HEK293T (cell line): ENCODE measurements around the gene HINFP.

Experiments
- CTCF ChIA-PET: fragments of 350-600 bp; formaldehyde crosslinking; extraction: SDS; loops from one replicate; lab custom pipeline; 2021; ENCODE audit warnings: antibody characterized with exemption, inconsistent platforms; lab: Yijun Ruan, JAX
- POLR2A ChIA-PET: fragments of 350-600 bp; formaldehyde crosslinking; extraction: SDS; loops from one replicate; lab custom pipeline; 2020; ENCODE audit warnings: antibody characterized with exemption, inconsistent platforms; lab: Yijun Ruan, JAX
- DNase-seq: peaks from one replicate; pipeline ENCODE4 v3.0.0; 2012; ENCODE audit warnings: mixed read lengths; ENCODE audit errors: extremely low spot score
- ARNT ChIP-seq: fragments of 450-650 bp; IDR thresholded peaks from 2 replicates; pipeline ENCODE4 v1.6.1; 2017; ENCODE audit warnings: mild to moderate bottlenecking
- BHLHE40 ChIP-seq: fragments of 450-650 bp; IDR thresholded peaks from 2 replicates; pipeline ENCODE4 v1.6.1; 2016; ENCODE audit warnings: mild to moderate bottlenecking, moderate library complexity, borderline replicate concordance
- CTBP1 ChIP-seq: fragments of 450-650 bp; IDR thresholded peaks from 2 replicates; pipeline ENCODE4 v1.6.1; 2016; ENCODE audit warnings: borderline replicate concordance
- ELF4 ChIP-seq: fragments of 450-650 bp; IDR thresholded peaks from 2 replicates; pipeline ENCODE4 v1.6.1; 2017; ENCODE audit warnings: antibody characterized with exemption
- FOXA1 ChIP-seq: fragments of 450-650 bp; IDR thresholded peaks from 2 replicates; pipeline ENCODE4 v1.6.1; 2016; ENCODE audit warnings: mild to moderate bottlenecking
- FOXK2 ChIP-seq: fragments of 450-650 bp; IDR thresholded peaks from 2 replicates; pipeline ENCODE4 v1.6.1; 2016; ENCODE audit warnings: mild to moderate bottlenecking
- FOXM1 ChIP-seq: fragments of 450-650 bp; IDR thresholded peaks from 2 replicates; pipeline ENCODE4 v1.6.1; 2017; ENCODE audit warnings: mild to moderate bottlenecking, borderline replicate concordance
- HDGF ChIP-seq: fragments of 450-650 bp; IDR thresholded peaks from 2 replicates; pipeline ENCODE4 v1.6.1; 2017; ENCODE audit warnings: antibody characterized with exemption, borderline replicate concordance
- L3MBTL2 ChIP-seq: fragments of 450-650 bp; conservative IDR thresholded peaks from 2 replicates; pipeline ENCODE4 v1.6.1; 2016; ENCODE audit warnings: mild to moderate bottlenecking
- LEF1 ChIP-seq: fragments of 450-650 bp; IDR thresholded peaks from 2 replicates; pipeline ENCODE4 v1.6.1; 2017; ENCODE audit warnings: mild to moderate bottlenecking, borderline replicate concordance
- NFRKB ChIP-seq: fragments of 450-650 bp; IDR thresholded peaks from 2 replicates; pipeline ENCODE4 v1.6.1; 2016; ENCODE audit warnings: mild to moderate bottlenecking, moderate library complexity
- PKNOX1 ChIP-seq: fragments of 450-650 bp; IDR thresholded peaks from 2 replicates; pipeline ENCODE4 v1.6.1; 2016
- SP1 ChIP-seq: fragments of 450-650 bp; IDR thresholded peaks from 2 replicates; pipeline ENCODE4 v1.6.1; 2017
- SUZ12 ChIP-seq: fragments of 450-650 bp; IDR thresholded peaks from 2 replicates; pipeline ENCODE4 v1.6.1; 2016; ENCODE audit warnings: mild to moderate bottlenecking
- TARDBP ChIP-seq: fragments of 450-650 bp; IDR thresholded peaks from 2 replicates; pipeline ENCODE4 v1.6.1; 2016
- ZNF384 ChIP-seq: fragments of 450-650 bp; IDR thresholded peaks from 2 replicates; pipeline ENCODE4 v1.6.1; 2016

The HINFP gene

GRCh38 chr11:119144825-119145486, 23.6 kb downstream of the HINFP start:
- TF ChIP-seq L3MBTL2 (no peak), ELF4 (no peak), LEF1 (no peak), NFRKB (no peak), TARDBP (no peak), SP1 (no peak), HDGF (no peak), CTBP1 (no peak), SUZ12 (no peak), FOXM1 (no peak), FOXA1 (no peak)
- ChIA-PET POLR2A (interaction anchor here (0.6 to 1.1 kb wide), 5 partner anchors 24 to 77 kb away, joined by 3 to 5 read pairs (median 3); partner anchors contain the start of genes CBL, HINFP, NLRX1 and VPS11), CTCF (interaction anchor here (0.6 to 0.9 kb wide), 3 partner anchors 10 to 70 kb away, joined by 3 to 4 read pairs (median 4); no protein-coding TSS in a partner anchor)
- DNase-seq: peak; percentile 87

GRCh38 chr11:119145551-119145950, 24.2 kb downstream of the HINFP start:
- TF ChIP-seq FOXA1 (no peak), ARNT (no peak), SP1 (no peak), L3MBTL2 (no peak)
- ChIA-PET CTCF (interaction anchor here (0.6 to 0.9 kb wide), 3 partner anchors 10 to 70 kb away, joined by 3 to 4 read pairs (median 4); no protein-coding TSS in a partner anchor), POLR2A (interaction anchor here (0.6 to 1.1 kb wide), 4 partner anchors 23 to 78 kb away, joined by 3 to 5 read pairs (median 4); partner anchors contain the start of genes HINFP, NLRX1 and VPS11)
- DNase-seq: no peak

GRCh38 chr11:119147604-119148333, 26.4 kb downstream of the HINFP start:
- POLR2A ChIA-PET: interaction anchor here (1.4 to 1.5 kb wide), 2 partner anchors 21 to 357 kb away, joined by 3 to 4 read pairs; partner anchors contain the start of gene NLRX1
- no peak for DNase-seq
- TF ChIP-seq L3MBTL2: no peak; the same call in 1 of the 2 replicates
- TF ChIP-seq FOXA1: no peak
- no peak for TF ChIP-seq BHLHE40
- no peak for TF ChIP-seq FOXM1
- TF ChIP-seq PKNOX1: no peak
- TF ChIP-seq ELF4: no peak
- TF ChIP-seq ARNT: no peak
- TF ChIP-seq NFRKB: no peak
- no peak for TF ChIP-seq FOXK2
- CTCF ChIA-PET: interaction anchor here (1.0 to 1.3 kb wide), 3 partner anchors 9 to 215 kb away, joined by 4 read pairs; no protein-coding TSS in a partner anchor

- POLR2A ChIA-PET: interaction anchor here (1.0 to 1.5 kb wide), 3 partner anchors 20 to 358 kb away, joined by 3 to 4 read pairs (median 3); partner anchors contain the start of genes HINFP and NLRX1
These were observed 27.3 kb downstream of the HINFP start for GRCh38 chr11:119148720-119149017.

GRCh38 chr11:119149018-119149785, 27.8 kb downstream of the HINFP start, which contains the start of gene ABCG4:
ABCG4 (plus strand) TSS chr11:119149052; CDS start chr11:119149966, 914 bp downstream.
- TF ChIP-seq ZNF384: no peak
- TF ChIP-seq SP1: no peak
- peak; percentile 46; the same call in 1 of the 2 replicates for TF ChIP-seq L3MBTL2
- CTCF ChIA-PET: interaction anchor here (1.0 to 1.3 kb wide), 2 partner anchors 8 to 14 kb away, joined by 4 read pairs; no protein-coding TSS in a partner anchor
- peak; percentile 48 for DNase-seq
- POLR2A ChIA-PET: interaction anchor here (1.0 to 1.5 kb wide), 3 partner anchors 20 to 359 kb away, joined by 3 to 4 read pairs (median 3); partner anchors contain the start of genes HINFP and NLRX1

More at GRCh38 chr11:119148720-119149017, 27.3 kb downstream of the HINFP start:
- TF ChIP-seq FOXM1 (no peak), NFRKB (no peak), SP1 (no peak), LEF1 (no peak), TARDBP (no peak)
- no peak for DNase-seq
- CTCF ChIA-PET: interaction anchor here (1.0 to 1.3 kb wide), 2 partner anchors 8 to 14 kb away, joined by 4 read pairs; no protein-coding TSS in a partner anchor

- TF ChIP-seq ELF4 (no peak), SUZ12 (no peak), ARNT (no peak), SP1 (no peak), CTBP1 (no peak)
- ChIA-PET CTCF (no interaction called here), POLR2A (interaction anchor here (1.2 kb wide), 1 partner anchor 11 kb away, joined by 3 read pairs; no protein-coding TSS in a partner anchor)
- no peak for DNase-seq
These were observed 28.5 kb downstream of the HINFP start for GRCh38 chr11:119149786-119150275.

- POLR2A ChIA-PET: interaction anchor here (0.8 kb wide), 1 partner anchor 169 kb away, joined by 3 read pairs; no protein-coding TSS in a partner anchor
These were observed 30.7 kb downstream of the HINFP start for GRCh38 chr11:119152043-119152442.

More at GRCh38 chr11:119152043-119152442, 30.7 kb downstream of the HINFP start:
- TF ChIP-seq FOXM1 (no peak), LEF1 (no peak)
- CTCF ChIA-PET: no interaction called here
- DNase-seq: no peak
